ENCODE data around the gene NLGN1. TPM values are rescaled to one million over a fixed set of nuclear protein-coding genes. Genes with fewer than 3 reads are reported as not detected.

Gene NLGN1
- total RNA-seq, 1 experiment from 2014 or later, result 5.2 TPM

- DNase-seq, result no peak
Observed at GRCh38 chr3:173789530-173790162, 392.1 kb downstream of the NLGN1 start.

More at GRCh38 chr3:173789530-173790162, 392.1 kb downstream of the NLGN1 start:
- Histone ChIP-seq H3T11ph (ENCODE audit: low read length) (no peak overlapping the region), H3K27ac (ENCODE audit: insufficient read length, low read depth, low read length) (no peak overlapping the region), H3K14ac (ENCODE audit: insufficient read depth, low read length) (no peak overlapping the region), H3K18ac (ENCODE audit: insufficient read length, low read depth, low read length) (no peak overlapping the region), H3K79me2 (ENCODE audit: insufficient read depth, low read length) (no peaks in the 10 kb centered on the region), H3K4me2 (ENCODE audit: insufficient read depth, insufficient read length, low read length) (no peak overlapping the region), H3K23ac (ENCODE audit: insufficient read length, low read depth, low read length) (no peak overlapping the region), H2AK5ac (ENCODE audit: insufficient read length, low read length) (no peak overlapping the region), H4K8ac (replicated peaks; ENCODE audit: insufficient read length, low read depth, low read length) (no peak overlapping the region), H2AFZ (ENCODE audit: low read length) (no peak overlapping the region), H2BK120ac (ENCODE audit: low read depth, low read length, poor library complexity, severe bottlenecking) (no peak overlapping the region), H2BK15ac (ENCODE audit: low read depth, low read length) (no peak overlapping the region), H3K56ac (ENCODE audit: insufficient read length, low read depth, low read length) (no peak overlapping the region), H2BK20ac (ENCODE audit: low read depth, low read length, poor library complexity, severe bottlenecking) (no peak overlapping the region), H3K9me3 (ENCODE audit: control insufficient read depth, low read depth, low read length) (no peaks in the 10 kb centered on the region), H4K5ac (ENCODE audit: insufficient read length, low read depth, low read length) (no peak overlapping the region), H3K27me3 (ENCODE audit: insufficient read depth, low read length) (no peaks in the 10 kb centered on the region), H4K91ac (ENCODE audit: insufficient read length, low read depth, low read length) (no peak overlapping the region), H4K20me1 (ENCODE audit: control insufficient read depth, insufficient read depth, insufficient read length) (no peaks in the 10 kb centered on the region), H2BK12ac (ENCODE audit: insufficient read length, low read depth, low read length) (no peak overlapping the region), H3K23me2 (ENCODE audit: insufficient read length, low read depth, low read length, poor library complexity, severe bottlenecking) (no peaks in the 10 kb centered on the region), H3K9ac (ENCODE audit: extremely low read depth, insufficient read length, low read length) (no peak overlapping the region), H3K4ac (ENCODE audit: low read depth, low read length) (no peak overlapping the region), H2BK5ac (ENCODE audit: insufficient read length, low read length) (no peak overlapping the region), H3K4me1 (ENCODE audit: insufficient read depth, low read length) (no peaks in the 10 kb centered on the region), H3K79me1 (ENCODE audit: insufficient read depth, low read depth, low read length, poor library complexity, severe bottlenecking) (no peaks in the 10 kb centered on the region)
- H3K9me3 Mint-ChIP-seq, result no peaks in the 10 kb centered on the region
- no peak overlapping the region for H3K4me3 Mint-ChIP-seq
- no CpG with 5 or more reads among the region's 2 CpGs for WGBS (ENCODE audit: extremely low coverage, insufficient read length, low lambda C conversion rate)
- H3K27me3 Mint-ChIP-seq (ENCODE audit: low read depth), result no peaks in the 10 kb centered on the region; the same call in 1 of the 2 replicates
- peaks cover 10 to 13% of the 10 kb centered on the region in 2 experiments for H3K4me1 Mint-ChIP-seq
- no peak overlapping the region; a peak in 1 of 7 replicates for H3K27ac Mint-ChIP-seq
- TF ChIP-seq CTCF (conservative IDR thresholded peaks at IDR 0.05), result no peak
- no peaks in the 10 kb centered on the region for H3K36me3 Mint-ChIP-seq (ENCODE audit: insufficient read depth in 1 of 3, low read depth in 3 of 3)

Measured in H9 (cell line).